Ascending aorta (tissue), 2 donors: ENCODE results near the gene UBE2E3. TPM values are rescaled to one million over a fixed set of nuclear protein-coding genes. Genes with fewer than 3 reads are reported as not detected.
"Not testable (repeated sequence)": the region's sequence is repeated elsewhere in the genome, so short reads cannot be mapped to it uniquely, and the experiment has no call there.

ENCODE experiments used
- DNase-seq, 2 donors: peaks; one replicate each; pipeline ENCODE4 v3.0.0-alpha.2; 2019; ENCODE audit warnings: low spot score in 2 of 2
- H3K27ac ChIP-seq, 2 donors: fragments of 200-600 bp; sonication (generic); one replicate each; pipeline ENCODE4 v1.5.1; 2016 to 2017; ENCODE audit warnings: mild to moderate bottlenecking in 1 of 2
- H3K27me3 ChIP-seq: fragments of 200-600 bp; sonication (generic); one replicate; pipeline ENCODE4 v1.5.1; 2017
- H3K36me3 ChIP-seq, 2 donors: fragments of 200-600 bp; sonication (generic); one replicate each; pipeline ENCODE4 v1.5.1; 2016
- H3K4me1 ChIP-seq, 2 donors: fragments of 200-600 bp; sonication (generic); one replicate each; pipeline ENCODE4 v1.5.1; 2016 to 2017; ENCODE audit warnings: mild to moderate bottlenecking in 1 of 2
- H3K4me3 ChIP-seq, 2 donors: fragments of 200-600 bp; sonication (generic); one replicate each; pipeline ENCODE4 v1.5.1; 2016 to 2017; ENCODE audit warnings: mild to moderate bottlenecking in 1 of 2
- H3K9me3 ChIP-seq, 2 donors: fragments of 200-600 bp; sonication (generic); one replicate each; pipeline ENCODE4 v1.5.1; 2016
- intact Hi-C: fragments of 100-400 bp; cut with DNase I; formaldehyde crosslinking; loops from one replicate; pipeline ENCODE4 v1.15.1; 2023
- total RNA-seq: library from RNA; depleted of rRNA; stranded (reverse); fragments of >200 nt; gene quantifications from one replicate; pipeline ENCODE4 v1.1.0, GENCODE V29; 2016
- TF ChIP-seq, protein P1 (sequence below), 3 experiments: fragments of 200-600 bp in 2 of 3; fragments of 450-650 bp in 1 of 3; sonication (generic) in 2 of 3; IDR thresholded peaks; one replicate each; pipeline ENCODE4 v1.5.1; 2016 to 2019; ENCODE audit warnings: antibody characterized with exemption in 3 of 3, mild to moderate bottlenecking in 1 of 3, moderate library complexity in 1 of 3

UBE2E3 gene
- total RNA-seq, 1 donor from 2014 or later: 125 TPM

DNA sequence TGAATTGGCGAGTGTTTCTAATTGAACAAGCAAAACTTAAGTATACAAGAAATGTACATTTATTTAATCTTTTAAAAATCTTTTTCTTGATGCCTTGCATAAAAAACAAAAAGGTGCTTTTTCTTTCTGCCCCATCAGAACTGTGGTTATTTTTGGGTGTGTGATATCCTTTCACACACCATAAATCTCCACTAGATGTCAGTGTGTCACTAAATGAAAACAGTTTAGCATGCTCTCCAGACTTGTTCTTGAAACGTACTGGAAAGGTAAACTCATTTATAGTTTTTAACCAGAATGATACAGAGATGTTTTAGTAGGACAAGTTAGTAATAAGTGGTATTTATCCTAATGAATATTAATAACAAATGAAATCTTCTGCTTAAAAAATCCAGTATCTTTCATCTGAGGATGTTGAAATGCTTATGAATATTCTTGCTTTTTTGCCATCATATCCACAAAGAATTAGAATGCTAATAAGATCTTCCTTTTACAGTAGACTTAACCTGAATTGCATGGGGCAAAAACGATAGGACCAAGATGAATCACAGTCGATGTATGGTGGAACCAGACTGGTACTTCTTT is 96.8 kb downstream of the UBE2E3 start:
- Histone ChIP-seq H3K9me3 (no peaks in the 10 kb centered on the region), H3K4me1 (no peaks in the 10 kb centered on the region), H3K4me3 (no peak overlapping the region), H3K27ac (no peak overlapping the region), H3K36me3 (peaks cover 0 to 2% of the 10 kb centered on the region in 2 donors), H3K27me3 (no peaks in the 10 kb centered on the region)
- no peak for DNase-seq
- TF ChIP-seq, protein P1, sequence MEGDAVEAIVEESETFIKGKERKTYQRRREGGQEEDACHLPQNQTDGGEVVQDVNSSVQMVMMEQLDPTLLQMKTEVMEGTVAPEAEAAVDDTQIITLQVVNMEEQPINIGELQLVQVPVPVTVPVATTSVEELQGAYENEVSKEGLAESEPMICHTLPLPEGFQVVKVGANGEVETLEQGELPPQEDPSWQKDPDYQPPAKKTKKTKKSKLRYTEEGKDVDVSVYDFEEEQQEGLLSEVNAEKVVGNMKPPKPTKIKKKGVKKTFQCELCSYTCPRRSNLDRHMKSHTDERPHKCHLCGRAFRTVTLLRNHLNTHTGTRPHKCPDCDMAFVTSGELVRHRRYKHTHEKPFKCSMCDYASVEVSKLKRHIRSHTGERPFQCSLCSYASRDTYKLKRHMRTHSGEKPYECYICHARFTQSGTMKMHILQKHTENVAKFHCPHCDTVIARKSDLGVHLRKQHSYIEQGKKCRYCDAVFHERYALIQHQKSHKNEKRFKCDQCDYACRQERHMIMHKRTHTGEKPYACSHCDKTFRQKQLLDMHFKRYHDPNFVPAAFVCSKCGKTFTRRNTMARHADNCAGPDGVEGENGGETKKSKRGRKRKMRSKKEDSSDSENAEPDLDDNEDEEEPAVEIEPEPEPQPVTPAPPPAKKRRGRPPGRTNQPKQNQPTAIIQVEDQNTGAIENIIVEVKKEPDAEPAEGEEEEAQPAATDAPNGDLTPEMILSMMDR (IDR thresholded peaks at IDR 0.05): peak; percentile 29 to 62 (median 53)
- intact Hi-C loops: loop anchor here (10.0 kb wide), 1 partner anchor 638 kb away; no protein-coding TSS in a partner anchor

- no peak for DNase-seq
- TF ChIP-seq, protein P1 (IDR thresholded peaks at IDR 0.05): no peak
- Histone ChIP-seq H3K9me3 (no peaks in the 10 kb centered on the region), H3K4me1 (no peaks in the 10 kb centered on the region), H3K27me3 (no peaks in the 10 kb centered on the region), H3K36me3 (no peaks in the 10 kb centered on the region), H3K27ac (no peak overlapping the region), H3K4me3 (no peak overlapping the region)
- intact Hi-C loops: no loop called here
Measured at GRCh38 chr2:181083140-181083539, 102.7 kb downstream of the UBE2E3 start.

DNA sequence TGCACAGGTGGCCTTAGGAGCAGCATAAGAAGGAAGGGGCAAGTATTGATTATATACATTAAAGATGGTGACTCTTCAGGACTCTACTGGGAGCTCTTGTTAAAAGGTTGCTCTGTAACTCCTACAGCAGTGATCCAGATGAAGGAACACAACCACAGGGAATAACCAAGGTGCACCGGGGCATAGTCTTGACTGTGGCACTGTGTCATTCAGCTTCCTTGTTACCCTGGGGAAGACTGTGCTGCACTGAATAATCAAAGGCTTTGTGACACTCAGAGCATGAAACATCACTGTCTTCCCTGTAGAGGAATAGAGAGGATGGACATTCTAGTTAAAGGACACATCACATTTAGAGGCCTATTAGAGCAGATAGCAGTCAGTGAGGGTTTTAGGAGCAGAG is 105.3 kb downstream of the UBE2E3 start:
- Histone ChIP-seq H3K27me3 (no peaks in the 10 kb centered on the region), H3K27ac (no peak overlapping the region), H3K4me1 (no peaks in the 10 kb centered on the region), H3K4me3 (no peak overlapping the region), H3K36me3 (no peaks in the 10 kb centered on the region), H3K9me3 (peaks cover 0 to 10% of the 10 kb centered on the region in 2 donors)
- no peak for DNase-seq
- intact Hi-C loops: no loop called here
- TF ChIP-seq, protein P1 (IDR thresholded peaks at IDR 0.05): no peak

DNA sequence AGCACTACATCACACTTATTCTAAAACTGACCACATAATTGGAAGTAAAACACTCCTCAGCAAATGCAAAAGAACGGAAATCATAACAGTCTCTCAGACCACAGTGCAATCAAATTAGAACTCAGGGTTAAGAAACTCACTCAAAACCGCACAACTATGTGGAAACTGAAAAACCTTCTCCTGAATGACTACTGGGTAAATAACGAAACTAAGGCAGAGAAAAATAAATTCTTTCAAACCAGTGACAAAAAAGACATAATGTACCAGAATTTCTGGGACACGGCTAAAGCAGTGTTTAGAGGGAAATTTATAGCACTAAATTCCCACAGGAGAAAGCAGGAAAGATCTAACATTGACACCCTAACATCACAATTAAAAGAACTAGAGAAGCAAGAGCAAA is 111.5 kb downstream of the UBE2E3 start:
- H3K36me3 ChIP-seq, H3K4me1 ChIP-seq, DNase-seq, intact Hi-C loops, H3K27ac ChIP-seq, H3K4me3 ChIP-seq, H3K27me3 ChIP-seq: not testable (repeated sequence)
- H3K9me3 ChIP-seq: peaks cover 0 to 37% of the 10 kb centered on the region in 2 donors

- TF ChIP-seq, protein P1 (IDR thresholded peaks at IDR 0.05): no peak
- intact Hi-C loops: no loop called here
- no peak overlapping the region for H3K27ac ChIP-seq
Measured at GRCh38 chr2:181095486-181095885, 115.1 kb downstream of the UBE2E3 start.

GRCh38 chr2:181103659-181104058 is 123.3 kb downstream of the UBE2E3 start:
- no peaks in the 10 kb centered on the region for H3K9me3 ChIP-seq
- intact Hi-C loops: loop anchor here (10.0 kb wide), 1 partner anchor 351 kb away; the partner anchor contains the start of gene ITGA4
- no peaks in the 10 kb centered on the region for H3K4me1 ChIP-seq
- H3K4me3 ChIP-seq: no peak overlapping the region
- H3K27ac ChIP-seq: no peak overlapping the region
- TF ChIP-seq, protein P1 (IDR thresholded peaks at IDR 0.05): no peak
- no peaks in the 10 kb centered on the region for H3K36me3 ChIP-seq
- H3K27me3 ChIP-seq: no peaks in the 10 kb centered on the region
- DNase-seq: no peak

More at GRCh38 chr2:181095486-181095885, 115.1 kb downstream of the UBE2E3 start:
- no peaks in the 10 kb centered on the region for H3K4me1 ChIP-seq
- no peak for DNase-seq
- H3K36me3 ChIP-seq: no peaks in the 10 kb centered on the region
- H3K9me3 ChIP-seq: peaks cover 0 to 30% of the 10 kb centered on the region in 2 donors
- no peak overlapping the region for H3K4me3 ChIP-seq
- no peaks in the 10 kb centered on the region for H3K27me3 ChIP-seq
